ENCODE measurements around the gene CDC16. TPM values are rescaled to one million over a fixed set of nuclear protein-coding genes. Genes with fewer than 3 reads are reported as not detected.

CDC16 gene
- polyA plus RNA-seq, 4 donors = 39.4 to 87.8 (median 48.5) TPM

DNA sequence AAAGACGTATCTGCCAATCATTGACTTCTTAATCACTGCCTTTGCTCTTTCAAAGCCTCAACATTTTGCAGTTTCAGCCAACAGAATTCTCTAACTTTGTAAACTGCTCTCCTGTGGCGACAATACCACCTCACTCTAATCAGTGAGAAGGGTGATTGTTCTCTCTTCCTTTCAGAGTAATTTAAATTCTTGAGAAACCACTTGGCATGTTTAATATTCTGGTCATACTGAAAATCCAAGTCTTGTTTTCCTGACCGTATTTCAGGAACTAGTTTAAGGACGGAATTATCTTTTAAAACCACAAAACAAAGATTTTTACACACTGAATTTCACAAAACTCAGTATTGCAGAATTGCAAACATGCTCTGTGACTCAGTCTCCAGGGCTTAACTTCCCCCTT, 5.2 kb upstream of the CDC16 start:
- Histone ChIP-seq H3K27me3 (ENCODE audit: control insufficient read depth in 3 of 3, insufficient read depth in 3 of 3, low read length in 3 of 3) (no peaks in the 10 kb centered on the region), H3K36me3 (ENCODE audit: control insufficient read depth in 3 of 3, insufficient read depth in 2 of 3, low read depth in 1 of 3, low read length in 3 of 3) (no peaks in the 10 kb centered on the region), H3K9me3 (ENCODE audit: control insufficient read depth in 2 of 2, insufficient read depth in 1 of 2, low read depth in 1 of 2, low read length in 1 of 2) (no peaks in the 10 kb centered on the region), H3K4me3 (ENCODE audit: low read depth in 1 of 3, low read length in 3 of 3) (no peak overlapping the region), H3K4me1 (ENCODE audit: control insufficient read depth in 3 of 3, insufficient read depth in 2 of 3, low read depth in 1 of 3, low read length in 2 of 3) (peaks cover 0 to 17% (median 0%) of the 10 kb centered on the region in 3 donors), H3K27ac (ENCODE audit: low read depth in 1 of 3, low read length in 2 of 3) (peak overlapping the region in 1 of 3 donors; percentile 63)
- FAIRE-seq = no peak
- DNase-seq = no peak
- 61 to 80% (median 74%) methylated on average over 4 of the region's 4 CpGs for WGBS, 3 donors

DNA sequence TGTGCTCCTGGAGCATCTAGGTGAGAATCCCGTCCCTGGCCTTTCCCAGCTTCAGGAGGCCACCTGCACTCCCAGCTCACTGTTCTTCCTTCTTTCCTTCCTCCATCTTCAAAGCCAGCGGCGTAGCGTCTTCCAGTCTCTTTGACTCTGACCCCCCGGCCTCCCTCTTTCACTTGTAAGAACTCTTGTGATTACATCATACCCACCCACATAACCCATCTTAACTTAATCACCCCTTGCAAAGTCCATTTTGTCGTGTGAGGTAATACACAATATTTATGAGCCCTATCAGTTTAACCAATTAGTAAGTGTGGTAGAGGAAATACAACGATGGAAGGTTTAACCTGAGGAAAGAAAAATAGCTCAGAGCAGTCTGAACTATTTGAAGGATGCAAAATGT, 4.6 kb upstream of the CDC16 start:
- no peak for FAIRE-seq
- peaks cover 0 to 17% (median 0%) of the 10 kb centered on the region in 3 donors for H3K4me1 ChIP-seq (ENCODE audit: control insufficient read depth in 3 of 3, insufficient read depth in 2 of 3, low read depth in 1 of 3, low read length in 2 of 3)
- no peak overlapping the region for H3K4me3 ChIP-seq (ENCODE audit: low read depth in 1 of 3, low read length in 3 of 3)
- no peaks in the 10 kb centered on the region for H3K36me3 ChIP-seq (ENCODE audit: control insufficient read depth in 3 of 3, insufficient read depth in 2 of 3, low read depth in 1 of 3, low read length in 3 of 3)
- 13 to 31% (median 27%) methylated on average over 7 of the region's 7 CpGs for WGBS, 3 donors
- no peaks in the 10 kb centered on the region for H3K27me3 ChIP-seq (ENCODE audit: control insufficient read depth in 3 of 3, insufficient read depth in 3 of 3, low read length in 3 of 3)
- H3K27ac ChIP-seq (ENCODE audit: low read depth in 1 of 3, low read length in 2 of 3) = peak overlapping the region in 1 of 3 donors; percentile 63
- H3K9me3 ChIP-seq (ENCODE audit: control insufficient read depth in 2 of 2, insufficient read depth in 1 of 2, low read depth in 1 of 2, low read length in 1 of 2) = no peaks in the 10 kb centered on the region
- DNase-seq = peak; percentile 65 to 86

DNA sequence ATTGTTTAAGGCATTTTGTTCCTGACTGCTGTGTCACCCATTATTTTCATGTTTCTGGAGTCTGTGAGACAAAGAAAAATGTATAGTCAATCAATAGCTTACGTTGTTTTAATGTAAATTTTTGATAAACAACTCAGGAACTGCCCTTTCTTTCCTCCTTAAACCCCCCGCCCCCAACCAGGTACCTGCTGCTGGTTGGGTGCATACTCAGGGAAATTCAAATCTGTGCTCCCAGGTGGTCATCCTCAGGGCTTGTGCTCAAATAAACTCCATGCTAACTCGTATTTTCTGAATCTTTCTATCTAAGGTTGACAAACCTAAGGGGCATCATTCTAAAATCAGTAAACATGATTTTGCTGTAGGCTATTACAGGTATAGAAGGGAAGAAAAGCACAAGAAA, 4.1 kb upstream of the CDC16 start:
- Histone ChIP-seq H3K36me3 (ENCODE audit: control insufficient read depth in 3 of 3, insufficient read depth in 2 of 3, low read depth in 1 of 3, low read length in 3 of 3) (no peaks in the 10 kb centered on the region), H3K27me3 (ENCODE audit: control insufficient read depth in 3 of 3, insufficient read depth in 3 of 3, low read length in 3 of 3) (no peaks in the 10 kb centered on the region), H3K4me3 (ENCODE audit: low read depth in 1 of 3, low read length in 3 of 3) (no peak overlapping the region), H3K9me3 (ENCODE audit: control insufficient read depth in 2 of 2, insufficient read depth in 1 of 2, low read depth in 1 of 2, low read length in 1 of 2) (no peaks in the 10 kb centered on the region), H3K4me1 (ENCODE audit: control insufficient read depth in 3 of 3, insufficient read depth in 2 of 3, low read depth in 1 of 3, low read length in 2 of 3) (peaks cover 0 to 17% (median 1%) of the 10 kb centered on the region in 3 donors), H3K27ac (ENCODE audit: low read depth in 1 of 3, low read length in 2 of 3) (peak overlapping the region in 1 of 3 donors; percentile 54)
- FAIRE-seq = no peak
- 28 to 51% (median 29%) methylated on average over 3 of the region's 3 CpGs for WGBS, 3 donors
- no peak for DNase-seq

DNA sequence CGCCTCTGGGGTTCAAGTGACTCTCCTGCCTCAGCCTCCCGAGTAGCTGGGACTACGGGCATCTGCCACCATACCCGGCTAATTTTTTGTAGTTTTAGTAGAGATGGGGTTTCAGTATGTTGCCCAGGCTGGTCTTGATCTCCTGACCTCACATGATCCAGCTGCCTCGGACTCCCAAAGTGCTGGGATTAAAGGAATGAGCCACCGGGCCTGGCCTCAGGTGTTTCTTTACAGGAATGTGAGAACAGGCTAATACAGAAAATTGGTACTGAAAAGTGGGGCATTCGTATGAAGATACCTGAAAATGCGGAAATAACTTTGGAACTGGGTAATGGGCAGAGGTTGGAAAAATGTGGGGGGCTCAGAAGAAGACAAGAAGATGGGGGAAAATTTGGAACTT, 2.8 kb upstream of the CDC16 start:
- Histone ChIP-seq H3K27ac (ENCODE audit: low read depth in 1 of 3, low read length in 2 of 3) (no peak overlapping the region), H3K36me3 (ENCODE audit: control insufficient read depth in 3 of 3, insufficient read depth in 2 of 3, low read depth in 1 of 3, low read length in 3 of 3) (peaks cover 0 to 3% (median 0%) of the 10 kb centered on the region in 3 donors), H3K4me3 (ENCODE audit: low read depth in 1 of 3, low read length in 3 of 3) (no peak overlapping the region), H3K4me1 (ENCODE audit: control insufficient read depth in 3 of 3, insufficient read depth in 2 of 3, low read depth in 1 of 3, low read length in 2 of 3) (peaks cover 1 to 17% (median 2%) of the 10 kb centered on the region in 3 donors), H3K9me3 (ENCODE audit: control insufficient read depth in 2 of 2, insufficient read depth in 1 of 2, low read depth in 1 of 2, low read length in 1 of 2) (no peaks in the 10 kb centered on the region), H3K27me3 (ENCODE audit: control insufficient read depth in 3 of 3, insufficient read depth in 3 of 3, low read length in 3 of 3) (no peaks in the 10 kb centered on the region)
- FAIRE-seq (no peak), DNase-seq (no peak)
- 77 to 88% (median 83%) methylated on average over 8 of the region's 8 CpGs for WGBS, 3 donors

DNA sequence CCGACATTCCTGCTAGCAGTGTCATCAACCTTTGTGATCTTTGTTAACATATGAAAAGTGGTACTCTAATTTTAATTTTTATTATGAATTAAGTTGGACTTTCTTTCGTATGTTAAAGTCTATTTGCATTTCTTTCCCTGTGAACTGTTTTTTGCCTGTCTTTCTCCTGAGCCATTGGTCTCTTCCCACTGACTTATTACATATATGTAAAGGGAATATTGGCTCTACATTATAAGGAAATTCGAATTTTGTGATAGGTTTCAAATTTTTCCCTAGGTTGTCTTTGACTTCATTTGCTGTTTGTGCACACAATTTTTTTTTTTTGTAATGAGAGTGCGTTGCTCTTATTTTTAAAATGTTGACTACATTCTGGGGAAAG, 442 bp upstream of the CDC16 start:
- H3K27me3 ChIP-seq (ENCODE audit: control insufficient read depth in 3 of 3, insufficient read depth in 3 of 3, low read length in 3 of 3) = no peaks in the 10 kb centered on the region
- H3K9me3 ChIP-seq (ENCODE audit: control insufficient read depth in 2 of 2, insufficient read depth in 1 of 2, low read depth in 1 of 2, low read length in 1 of 2) = no peaks in the 10 kb centered on the region
- FAIRE-seq (no peak), DNase-seq (no peak)
- H3K4me1 ChIP-seq (ENCODE audit: control insufficient read depth in 3 of 3, insufficient read depth in 2 of 3, low read depth in 1 of 3, low read length in 2 of 3) = peaks cover 1 to 14% (median 2%) of the 10 kb centered on the region in 3 donors
- peaks cover 4 to 20% (median 9%) of the 10 kb centered on the region in 3 donors for H3K36me3 ChIP-seq (ENCODE audit: control insufficient read depth in 3 of 3, insufficient read depth in 2 of 3, low read depth in 1 of 3, low read length in 3 of 3)
- WGBS, 3 donors = 55 to 73% (median 64%) methylated on average over 4 of the region's 4 CpGs
- H3K27ac ChIP-seq (ENCODE audit: low read depth in 1 of 3, low read length in 2 of 3) = peak overlapping the region in 1 of 3 donors; percentile 64
- H3K4me3 ChIP-seq (ENCODE audit: low read depth in 1 of 3, low read length in 3 of 3) = peak overlapping the region in 2 of 3 donors; percentile 82 to 89

DNA sequence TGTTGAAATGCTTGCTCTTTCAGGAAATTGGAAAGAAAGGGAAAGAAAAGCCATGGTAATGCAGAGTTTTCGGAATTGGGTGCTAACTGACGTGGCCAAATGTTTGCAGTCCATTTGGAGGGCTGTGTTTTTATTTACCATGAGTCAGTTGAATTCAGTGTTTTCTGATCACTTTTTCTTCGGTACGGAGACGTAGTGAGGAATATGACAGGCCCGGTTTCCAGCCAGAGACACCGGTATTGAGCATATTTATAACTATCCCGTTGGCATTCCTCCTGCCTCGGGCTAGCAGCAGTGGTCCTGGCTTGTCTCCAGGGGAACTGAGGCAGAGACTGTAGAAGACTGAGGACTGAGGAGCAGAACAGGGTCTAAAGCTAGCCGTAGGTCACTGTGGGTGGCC, 1.0 kb downstream of the CDC16 start:
- peak overlapping the region in 2 of 3 donors; percentile 68 to 93 for H3K27ac ChIP-seq (ENCODE audit: low read depth in 1 of 3, low read length in 2 of 3)
- H3K4me3 ChIP-seq (ENCODE audit: low read depth in 1 of 3, low read length in 3 of 3) = peak overlapping the region in 2 of 3 donors; percentile 82 to 89
- FAIRE-seq = no peak
- 9 to 21% (median 13%) methylated on average over 10 of the region's 10 CpGs for WGBS, 3 donors
- peaks cover 1 to 2% (median 2%) of the 10 kb centered on the region in 3 donors for H3K4me1 ChIP-seq (ENCODE audit: control insufficient read depth in 3 of 3, insufficient read depth in 2 of 3, low read depth in 1 of 3, low read length in 2 of 3)
- H3K27me3 ChIP-seq (ENCODE audit: control insufficient read depth in 3 of 3, insufficient read depth in 3 of 3, low read length in 3 of 3) = no peaks in the 10 kb centered on the region
- H3K9me3 ChIP-seq (ENCODE audit: control insufficient read depth in 2 of 2, insufficient read depth in 1 of 2, low read depth in 1 of 2, low read length in 1 of 2) = no peaks in the 10 kb centered on the region
- H3K36me3 ChIP-seq (ENCODE audit: control insufficient read depth in 3 of 3, insufficient read depth in 2 of 3, low read depth in 1 of 3, low read length in 3 of 3) = peaks cover 4 to 27% (median 15%) of the 10 kb centered on the region in 3 donors
- DNase-seq = peak; percentile 14 to 24

DNA sequence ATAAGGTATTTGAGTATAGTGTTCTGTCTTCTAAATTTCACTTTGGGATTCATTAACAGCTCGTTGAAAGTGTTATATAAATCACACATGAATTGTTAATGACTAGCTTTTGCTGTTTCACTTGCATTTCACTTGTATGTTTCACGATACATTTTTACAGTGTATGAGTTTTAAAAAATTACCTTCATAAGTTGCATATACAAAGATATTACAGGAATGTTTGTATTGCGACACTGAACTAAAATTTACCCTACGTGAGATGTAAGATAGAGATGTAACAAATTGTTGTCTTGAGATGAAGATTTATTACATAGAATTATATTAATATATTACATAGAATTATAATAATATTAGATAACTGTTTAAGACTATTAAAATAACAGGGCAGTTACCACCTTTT, 1.5 kb downstream of the CDC16 start:
- no peak for FAIRE-seq
- H3K9me3 ChIP-seq (ENCODE audit: control insufficient read depth in 2 of 2, insufficient read depth in 1 of 2, low read depth in 1 of 2, low read length in 1 of 2) = no peaks in the 10 kb centered on the region
- no peak overlapping the region for H3K27ac ChIP-seq (ENCODE audit: low read depth in 1 of 3, low read length in 2 of 3)
- H3K36me3 ChIP-seq (ENCODE audit: control insufficient read depth in 3 of 3, insufficient read depth in 2 of 3, low read depth in 1 of 3, low read length in 3 of 3) = peaks cover 8 to 29% (median 15%) of the 10 kb centered on the region in 3 donors
- DNase-seq = no peak
- peaks cover 0 to 2% (median 1%) of the 10 kb centered on the region in 3 donors for H3K4me1 ChIP-seq (ENCODE audit: control insufficient read depth in 3 of 3, insufficient read depth in 2 of 3, low read depth in 1 of 3, low read length in 2 of 3)
- 49 to 70% (median 57%) methylated on average over 4 of the region's 4 CpGs for WGBS, 3 donors
- H3K27me3 ChIP-seq (ENCODE audit: control insufficient read depth in 3 of 3, insufficient read depth in 3 of 3, low read length in 3 of 3) = no peaks in the 10 kb centered on the region
- H3K4me3 ChIP-seq (ENCODE audit: low read depth in 1 of 3, low read length in 3 of 3) = peak overlapping the region in 2 of 3 donors; percentile 82 to 89

DNA sequence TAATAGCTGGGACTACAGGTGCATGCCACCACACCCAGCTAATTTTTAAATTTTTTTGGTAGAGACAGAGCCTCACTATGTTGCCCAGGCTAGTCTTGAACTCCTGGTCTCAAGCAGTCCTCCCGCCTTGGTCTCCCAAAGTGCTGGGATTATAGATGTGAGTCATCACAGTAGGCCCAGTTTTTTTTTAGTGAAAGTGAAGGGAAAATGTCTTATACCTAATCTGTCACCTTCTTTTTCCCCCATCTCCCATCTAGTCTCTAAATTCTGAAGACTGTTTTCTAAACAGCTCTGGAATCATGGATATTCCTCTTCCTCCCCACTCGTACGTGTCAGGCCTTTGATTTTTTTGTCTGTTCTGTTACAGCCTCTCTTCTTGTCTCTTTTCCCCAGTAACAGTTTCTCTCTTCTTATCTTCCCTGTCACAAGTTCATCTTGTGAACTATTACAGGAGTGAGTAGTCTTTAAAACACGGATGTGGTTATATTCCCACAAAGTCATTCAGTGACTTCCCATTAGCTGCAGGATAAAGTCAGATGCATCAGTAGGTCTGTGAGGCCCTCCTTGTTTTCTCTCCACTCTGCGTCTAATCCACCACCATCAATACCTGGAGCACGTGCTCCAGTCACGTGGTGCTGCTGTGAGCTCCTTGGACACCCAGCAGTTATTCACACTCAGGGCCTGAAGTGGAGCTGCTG, 2.9 kb downstream of the CDC16 start:
- WGBS, 3 donors = 87 to 97% (median 92%) methylated on average over 7 of the region's 7 CpGs
- DNase-seq = no peak
- no peak overlapping the region for H3K4me3 ChIP-seq (ENCODE audit: low read depth in 1 of 3, low read length in 3 of 3)
- no peak overlapping the region for H3K27ac ChIP-seq (ENCODE audit: low read depth in 1 of 3, low read length in 2 of 3)
- peaks cover 14 to 36% (median 20%) of the 10 kb centered on the region in 3 donors for H3K36me3 ChIP-seq (ENCODE audit: control insufficient read depth in 3 of 3, insufficient read depth in 2 of 3, low read depth in 1 of 3, low read length in 3 of 3)
- H3K4me1 ChIP-seq (ENCODE audit: control insufficient read depth in 3 of 3, insufficient read depth in 2 of 3, low read depth in 1 of 3, low read length in 2 of 3) = peaks cover 0 to 2% (median 1%) of the 10 kb centered on the region in 3 donors
- no peaks in the 10 kb centered on the region for H3K9me3 ChIP-seq (ENCODE audit: control insufficient read depth in 2 of 2, insufficient read depth in 1 of 2, low read depth in 1 of 2, low read length in 1 of 2)
- H3K27me3 ChIP-seq (ENCODE audit: control insufficient read depth in 3 of 3, insufficient read depth in 3 of 3, low read length in 3 of 3) = no peaks in the 10 kb centered on the region
- FAIRE-seq = no peak

Data from small intestine (tissue), 7 donors.